ENCODE measurements around the gene TNFRSF19. TPM values are rescaled to one million over a fixed set of nuclear protein-coding genes. Genes with fewer than 3 reads are reported as not detected.
A peak's percentile ranks its signal among the peaks of the same experiment; 100 is the strongest.

Gene TNFRSF19
- total and polyA plus RNA-seq, 2 of the 13 experiments (the other 11 are each of a cell fraction or from before 2014, with no cell fraction given), result 75.3 to 77.7 TPM

DNA sequence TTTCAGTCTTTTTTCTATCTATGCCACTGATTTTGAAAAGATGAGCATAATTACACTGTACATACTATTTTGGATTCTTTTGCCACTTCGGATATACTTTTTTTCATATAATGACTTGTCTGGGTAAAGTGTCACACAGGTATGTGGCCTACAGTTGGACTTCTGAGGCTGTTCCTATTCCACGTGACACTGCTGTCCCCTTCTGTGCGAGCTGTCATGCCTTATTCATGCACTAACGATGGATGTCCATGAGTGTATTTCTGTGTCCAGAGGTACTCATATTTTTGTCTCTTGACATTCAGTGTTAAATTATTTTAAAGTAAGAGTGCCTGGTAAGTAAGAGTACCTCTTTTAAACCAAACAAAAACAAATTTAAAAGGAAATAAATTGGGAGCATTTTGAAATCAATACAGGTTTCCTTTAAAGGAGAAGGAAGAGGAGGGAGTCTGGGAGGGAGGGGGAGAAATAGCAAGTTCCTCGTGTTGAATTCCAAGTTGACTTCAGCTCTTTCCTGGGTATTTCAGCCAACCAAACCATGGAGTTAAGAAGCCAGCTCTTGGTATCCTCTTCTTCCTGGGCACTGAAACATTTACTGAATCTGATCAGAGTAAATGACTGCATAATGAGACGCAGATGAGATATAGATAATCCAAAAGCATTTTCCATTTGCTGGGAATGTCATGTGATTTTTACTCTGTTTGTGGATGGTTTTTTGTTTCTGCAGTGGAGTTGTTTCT, 61.3 kb downstream of the TNFRSF19 start:
- ChIA-PET POLR2A (interaction anchor here (0.9 to 5.7 kb wide), 7 partner anchors 16 to 61 kb away, joined by 3 to 90 read pairs (median 6); partner anchors contain the start of gene TNFRSF19), CTCF (ENCODE audit: low intra/inter-chr PET ratio, low total read pairs) (no interaction called here)
- DNase-seq (ENCODE audit: low spot score), result no peak
- Histone ChIP-seq H3K9me3 (ENCODE audit: low read length) (no peaks in the 10 kb centered on the region), H2AFZ (ENCODE audit: low read length) (no peak overlapping the region), H3K79me2 (ENCODE audit: insufficient read depth, low read length) (peaks cover 30% of the 10 kb centered on the region), H3K27ac (ENCODE audit: extremely low read length, insufficient read depth, low read length) (peak overlapping the region; percentile 27), H3K4me2 (ENCODE audit: low read depth, low read length) (0 out of 2 replicates have a peak overlapping the region, but pooled peaks have one; percentile 10), H3K4me3 (replicated peaks in 1 of 3; ENCODE audit: insufficient read depth in 1 of 3, low read depth in 2 of 3, low read length in 3 of 3) (no peak overlapping the region), H3K9ac (ENCODE audit: insufficient read depth, low read depth, low read length) (no peak overlapping the region), H3K36me3 (replicated peaks in 1 of 2; ENCODE audit: control insufficient read depth in 1 of 2, insufficient read depth in 2 of 2, low read length in 2 of 2) (peaks cover 8 to 13% of the 10 kb centered on the region in 2 experiments), H4K20me1 (ENCODE audit: insufficient read depth, low read length) (no peaks in the 10 kb centered on the region), H3K4me1 (ENCODE audit: insufficient read depth, low read length) (peaks cover 88% of the 10 kb centered on the region), H3K27me3 (ENCODE audit: control insufficient read depth in 1 of 2, insufficient read depth in 2 of 2, low read length in 2 of 2) (no peaks in the 10 kb centered on the region)
- in situ Hi-C loops (cut with HindIII; ENCODE audit: extremely low pct_ligation_motif_present, low pct_unique_long_range_greater_than_20kb), result no loop called here
- ATAC-seq, result no peak
- TF ChIP-seq, protein P1, sequence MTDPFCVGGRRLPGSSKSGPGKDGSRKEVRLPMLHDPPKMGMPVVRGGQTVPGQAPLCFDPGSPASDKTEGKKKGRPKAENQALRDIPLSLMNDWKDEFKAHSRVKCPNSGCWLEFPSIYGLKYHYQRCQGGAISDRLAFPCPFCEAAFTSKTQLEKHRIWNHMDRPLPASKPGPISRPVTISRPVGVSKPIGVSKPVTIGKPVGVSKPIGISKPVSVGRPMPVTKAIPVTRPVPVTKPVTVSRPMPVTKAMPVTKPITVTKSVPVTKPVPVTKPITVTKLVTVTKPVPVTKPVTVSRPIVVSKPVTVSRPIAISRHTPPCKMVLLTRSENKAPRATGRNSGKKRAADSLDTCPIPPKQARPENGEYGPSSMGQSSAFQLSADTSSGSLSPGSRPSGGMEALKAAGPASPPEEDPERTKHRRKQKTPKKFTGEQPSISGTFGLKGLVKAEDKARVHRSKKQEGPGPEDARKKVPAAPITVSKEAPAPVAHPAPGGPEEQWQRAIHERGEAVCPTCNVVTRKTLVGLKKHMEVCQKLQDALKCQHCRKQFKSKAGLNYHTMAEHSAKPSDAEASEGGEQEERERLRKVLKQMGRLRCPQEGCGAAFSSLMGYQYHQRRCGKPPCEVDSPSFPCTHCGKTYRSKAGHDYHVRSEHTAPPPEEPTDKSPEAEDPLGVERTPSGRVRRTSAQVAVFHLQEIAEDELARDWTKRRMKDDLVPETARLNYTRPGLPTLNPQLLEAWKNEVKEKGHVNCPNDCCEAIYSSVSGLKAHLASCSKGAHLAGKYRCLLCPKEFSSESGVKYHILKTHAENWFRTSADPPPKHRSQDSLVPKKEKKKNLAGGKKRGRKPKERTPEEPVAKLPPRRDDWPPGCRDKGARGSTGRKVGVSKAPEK (CRISPR knock-in tag; IDR thresholded peaks at IDR 0.05; ENCODE audit: borderline replicate concordance), result no peak
- TF ChIP-seq RELA (CRISPR knock-in tag; IDR thresholded peaks at IDR 0.05) (no peak), PHF21A (CRISPR knock-in tag; IDR thresholded peaks at IDR 0.05) (0 out of 2 replicates have a peak, but pooled peaks have one; percentile 22), ZNF367 (CRISPR knock-in tag; IDR thresholded peaks at IDR 0.05; ENCODE audit: borderline replicate concordance) (no peak)
- 90% methylated on average over 6 of the region's 6 CpGs for WGBS (ENCODE audit: low lambda C conversion rate)
- FAIRE-seq, result no peak
- BruUV-seq (replicated peaks), result no TSS peak
- intact Hi-C loops (cut with micrococcal nuclease; ENCODE audit: unreplicated experiment), result loop anchor here (2.0 kb wide), 1 partner anchor 17 kb away; no protein-coding TSS in a partner anchor
